ENCODE data around the gene CLNK.

Gene CLNK

DNA sequence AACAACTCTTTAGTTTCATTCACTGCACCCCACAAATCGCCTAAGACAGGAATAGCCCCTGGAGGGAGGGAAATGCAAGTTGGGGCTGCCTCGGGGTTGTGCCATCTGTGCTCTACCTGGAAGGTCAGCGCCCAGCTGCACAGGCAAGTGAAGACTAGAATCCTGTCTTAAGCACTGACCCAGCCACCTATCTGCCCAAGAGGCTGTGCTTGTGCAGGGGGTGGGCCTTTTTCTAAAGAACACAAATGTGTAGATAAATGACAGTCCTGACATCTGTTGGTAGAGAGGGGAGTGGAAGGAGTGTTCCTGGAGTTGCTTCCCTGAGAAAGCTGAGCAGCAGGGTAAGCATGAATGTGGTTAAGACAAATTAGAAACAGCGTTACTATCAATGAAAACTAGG is 243.1 kb downstream of the CLNK start:
- DNase-seq, result no peak

DNA sequence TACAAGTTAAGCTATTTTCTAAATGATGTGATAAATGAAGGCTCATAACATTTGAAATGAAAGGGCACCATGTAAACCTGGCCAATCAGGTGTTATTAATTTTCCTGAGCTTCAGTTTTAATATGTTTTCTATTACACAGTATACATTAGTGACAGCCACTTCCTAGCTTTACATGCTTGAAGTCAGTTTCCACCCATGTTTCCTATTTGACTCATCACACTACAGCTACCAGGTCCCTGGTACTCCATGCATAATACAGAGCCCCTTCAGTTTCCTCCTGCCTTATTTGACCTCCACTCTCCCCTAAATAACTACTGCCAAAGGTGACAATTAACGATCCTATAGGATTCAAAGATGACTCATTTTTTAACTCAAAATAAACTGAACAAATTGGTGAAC is 245.6 kb downstream of the CLNK start:
- DNase-seq, result no peak

DNA sequence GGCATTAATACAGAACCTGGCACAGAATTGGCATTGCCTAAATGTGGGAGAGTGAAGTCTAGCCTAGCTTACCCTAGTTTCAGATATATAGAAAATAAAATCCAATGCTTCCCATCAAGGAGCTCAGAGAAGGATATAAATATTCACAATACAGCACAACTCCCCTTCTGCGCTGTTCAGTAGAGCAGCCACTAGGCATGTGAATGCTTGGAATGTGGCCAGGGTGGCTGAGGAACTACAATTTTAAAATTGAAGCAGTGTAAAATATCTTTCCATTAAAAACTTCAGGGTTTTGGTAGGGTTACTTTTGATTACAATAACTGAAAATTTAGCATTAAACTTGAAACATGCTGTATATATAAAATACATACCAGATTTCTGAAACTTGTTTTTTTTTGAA is 246.8 kb downstream of the CLNK start:
- DNase-seq, result no peak
